IPS-20b (cell line): ENCODE measurements around the gene COX7B2.

Source experiments
- H3K27ac ChIP-seq: one replicate; pipeline ENCODE4 v1.5.1; 2013; ENCODE audit warnings: low read length
- H3K27me3 ChIP-seq: 2 replicates; pipeline ENCODE4 v1.6.1; 2013; ENCODE audit warnings: mild to moderate bottlenecking, low read length, inconsistent platforms; ENCODE audit not compliant: insufficient read depth
- H3K36me3 ChIP-seq: 2 replicates; pipeline ENCODE4 v1.6.1; 2013; ENCODE audit warnings: low read depth, mild to moderate bottlenecking, inconsistent platforms, low read length, moderate library complexity; ENCODE audit not compliant: insufficient read depth
- H3K4me1 ChIP-seq: 2 replicates; pipeline ENCODE4 v1.6.1; 2013; ENCODE audit warnings: mild to moderate bottlenecking, control low read depth, inconsistent platforms, low read length, moderate library complexity; ENCODE audit not compliant: insufficient read depth
- H3K4me3 ChIP-seq: 2 replicates; pipeline ENCODE4 v1.5.1; 2013; ENCODE audit warnings: mild to moderate bottlenecking, low read length, inconsistent platforms
- H3K9ac ChIP-seq: 2 replicates; pipeline ENCODE4 v1.6.1; 2013; ENCODE audit warnings: low read depth, mild to moderate bottlenecking, inconsistent platforms, low read length, moderate library complexity
- H3K9me3 ChIP-seq: 2 replicates; pipeline ENCODE4 v1.6.1; 2013; ENCODE audit warnings: mild to moderate bottlenecking, low read depth, low read length, inconsistent platforms; ENCODE audit not compliant: insufficient read depth

The COX7B2 gene, protein sequence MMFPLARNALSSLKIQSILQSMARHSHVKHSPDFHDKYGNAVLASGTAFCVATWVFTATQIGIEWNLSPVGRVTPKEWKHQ

DNA sequence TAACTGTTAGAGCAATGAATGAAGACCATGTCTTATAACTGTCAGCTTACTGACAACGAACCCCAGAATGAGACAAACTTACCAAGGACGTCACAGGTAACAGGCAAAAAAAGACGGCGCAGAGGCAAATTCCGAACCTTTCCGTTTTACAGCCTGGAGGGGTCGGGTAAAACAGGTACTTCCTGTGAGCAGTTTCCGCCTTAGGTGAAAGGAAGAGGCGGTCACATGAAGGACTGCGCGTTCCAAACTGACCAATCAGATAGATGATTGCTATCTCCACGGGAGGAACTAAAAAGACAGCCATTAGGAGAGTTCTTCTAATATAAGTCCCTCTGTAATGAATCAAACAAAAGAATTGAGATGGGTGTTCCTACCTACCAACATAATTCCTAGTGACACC is at the start of gene COX7B2:
TSS of gene COX7B2 (minus strand) at position 168 of the 400 bp plus-strand sequence. CDS start 174,053 bp downstream, outside the sequence.
- Histone ChIP-seq H3K9me3 (no peaks in the 10 kb centered on the region), H3K9ac (no peak within 1 kb of the TSS), H3K27ac (no peak within 1 kb of the TSS), H3K4me1 (no peaks in the 10 kb centered on the region), H3K4me3 (no peak within 1 kb of the TSS), H3K36me3 (no peaks in the 10 kb centered on the region), H3K27me3 (no peaks in the 10 kb centered on the region)

- H3K4me3 ChIP-seq: no peak overlapping the region
- H3K9me3 ChIP-seq: no peaks in the 10 kb centered on the region
- H3K27me3 ChIP-seq: no peaks in the 10 kb centered on the region
- H3K36me3 ChIP-seq: no peaks in the 10 kb centered on the region
- no peak overlapping the region for H3K9ac ChIP-seq
- no peak overlapping the region for H3K27ac ChIP-seq
- no peaks in the 10 kb centered on the region for H3K4me1 ChIP-seq
Measured at GRCh38 chr4:46956451-46956850, 47.4 kb upstream of the COX7B2 start.

- Histone ChIP-seq H3K36me3 (no peaks in the 10 kb centered on the region), H3K9me3 (no peaks in the 10 kb centered on the region), H3K4me1 (no peaks in the 10 kb centered on the region), H3K4me3 (no peak overlapping the region), H3K27me3 (no peaks in the 10 kb centered on the region), H3K27ac (no peak overlapping the region), H3K9ac (no peak overlapping the region)
Measured at GRCh38 chr4:46955601-46956000, 46.6 kb upstream of the COX7B2 start.

DNA sequence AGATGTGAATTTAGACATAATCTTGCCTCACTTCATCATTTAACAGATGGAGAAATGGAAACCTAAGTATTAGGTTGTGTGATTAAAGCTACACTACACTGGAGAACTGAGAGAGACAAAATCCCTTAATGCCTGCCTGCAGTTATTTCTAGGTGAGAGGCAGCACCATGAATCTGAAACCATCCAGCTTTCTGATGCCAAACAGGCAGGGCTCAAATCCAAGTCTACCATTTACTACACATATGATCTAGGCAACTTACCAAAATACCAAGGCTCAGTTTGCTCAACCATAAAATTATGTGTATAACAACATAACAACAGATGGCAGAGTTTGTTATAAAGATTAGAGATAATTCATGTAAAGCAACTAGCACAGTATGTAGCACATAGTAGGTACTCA is 45.6 kb upstream of the COX7B2 start:
- no peaks in the 10 kb centered on the region for H3K4me1 ChIP-seq
- H3K4me3 ChIP-seq: no peak overlapping the region
- H3K9ac ChIP-seq: no peak overlapping the region
- H3K36me3 ChIP-seq: no peaks in the 10 kb centered on the region
- no peaks in the 10 kb centered on the region for H3K27me3 ChIP-seq
- no peaks in the 10 kb centered on the region for H3K9me3 ChIP-seq
- H3K27ac ChIP-seq: no peak overlapping the region

DNA sequence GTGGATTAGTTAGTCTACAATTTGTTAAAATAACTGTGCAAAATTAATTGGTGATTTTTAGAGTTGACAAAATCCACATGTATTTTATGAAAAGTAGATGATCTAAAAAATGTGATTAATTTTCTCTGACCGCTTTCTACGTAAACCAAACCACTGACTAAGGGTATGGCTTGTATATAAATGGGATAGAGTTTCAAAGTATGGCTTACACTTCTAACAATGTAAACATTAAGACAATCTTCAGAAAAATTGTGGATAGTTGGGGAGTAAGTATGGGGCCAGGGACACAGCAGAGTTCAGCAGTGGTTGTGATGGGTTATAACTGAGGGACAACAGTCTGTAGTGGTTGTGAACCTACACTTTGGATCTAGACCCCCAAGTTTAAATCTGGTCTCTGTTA is 44.5 kb upstream of the COX7B2 start:
- H3K27me3 ChIP-seq: no peaks in the 10 kb centered on the region
- H3K9ac ChIP-seq: no peak overlapping the region
- no peak overlapping the region for H3K27ac ChIP-seq
- H3K4me1 ChIP-seq: no peaks in the 10 kb centered on the region
- no peaks in the 10 kb centered on the region for H3K9me3 ChIP-seq
- no peak overlapping the region for H3K4me3 ChIP-seq
- H3K36me3 ChIP-seq: no peaks in the 10 kb centered on the region

- H3K9ac ChIP-seq: no peak overlapping the region
- H3K9me3 ChIP-seq: no peaks in the 10 kb centered on the region
- no peak overlapping the region for H3K27ac ChIP-seq
- H3K27me3 ChIP-seq: no peaks in the 10 kb centered on the region
- H3K36me3 ChIP-seq: no peaks in the 10 kb centered on the region
- H3K4me3 ChIP-seq: no peak overlapping the region
- no peaks in the 10 kb centered on the region for H3K4me1 ChIP-seq
Measured at GRCh38 chr4:46952451-46952850, 43.4 kb upstream of the COX7B2 start.

- Histone ChIP-seq H3K36me3 (no peaks in the 10 kb centered on the region), H3K4me3 (no peak overlapping the region), H3K9me3 (no peaks in the 10 kb centered on the region), H3K9ac (no peak overlapping the region), H3K4me1 (no peaks in the 10 kb centered on the region), H3K27me3 (no peaks in the 10 kb centered on the region), H3K27ac (no peak overlapping the region)
Measured at GRCh38 chr4:46950826-46951225, 41.8 kb upstream of the COX7B2 start.

DNA sequence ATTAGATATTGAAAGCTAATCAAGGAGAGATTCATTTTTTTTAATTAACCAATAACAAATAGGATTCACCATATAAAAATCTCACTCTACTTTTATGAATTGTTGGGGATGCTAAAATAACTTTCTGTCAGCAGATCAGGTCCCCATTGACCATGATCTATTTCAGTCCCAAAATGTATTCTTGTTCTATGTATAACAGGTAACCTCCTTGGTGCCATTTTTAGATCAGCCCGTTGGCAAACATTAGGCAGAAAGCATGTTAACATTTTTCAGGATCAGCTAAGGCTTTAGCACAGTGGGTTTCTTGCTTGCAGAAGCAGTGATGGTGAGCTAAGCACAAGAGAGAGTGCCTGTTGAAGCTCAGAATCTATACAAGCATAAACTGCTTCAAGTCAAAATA is 40.8 kb upstream of the COX7B2 start:
- H3K27ac ChIP-seq: no peak overlapping the region
- no peaks in the 10 kb centered on the region for H3K36me3 ChIP-seq
- no peak overlapping the region for H3K9ac ChIP-seq
- no peaks in the 10 kb centered on the region for H3K9me3 ChIP-seq
- no peaks in the 10 kb centered on the region for H3K4me1 ChIP-seq
- H3K27me3 ChIP-seq: no peaks in the 10 kb centered on the region
- no peak overlapping the region for H3K4me3 ChIP-seq

DNA sequence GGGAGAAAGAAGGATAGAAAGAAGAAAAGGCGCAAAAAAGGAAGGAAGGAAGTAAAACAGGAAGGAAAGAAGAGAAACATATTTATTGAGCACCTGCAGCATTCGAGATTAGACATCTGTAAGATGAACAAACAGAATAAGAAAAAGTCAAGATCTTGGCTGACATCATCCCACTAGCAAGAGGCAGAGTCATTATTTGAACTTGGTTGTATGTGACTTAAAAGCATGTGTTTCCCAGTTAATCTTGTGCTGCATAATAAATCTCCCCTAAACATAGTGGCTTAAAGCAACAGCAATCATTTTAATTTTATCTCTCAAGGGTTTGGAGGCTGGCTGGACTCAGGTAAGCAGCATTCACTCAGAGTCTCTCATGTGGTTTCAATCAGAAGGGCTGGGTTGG is 38.5 kb upstream of the COX7B2 start:
- Histone ChIP-seq H3K27ac (no peak overlapping the region), H3K9me3 (no peaks in the 10 kb centered on the region), H3K4me3 (no peak overlapping the region), H3K4me1 (no peaks in the 10 kb centered on the region), H3K9ac (no peak overlapping the region), H3K36me3 (no peaks in the 10 kb centered on the region), H3K27me3 (no peaks in the 10 kb centered on the region)

GRCh38 chr4:46946919-46947536 is 38.0 kb upstream of the COX7B2 start:
- Histone ChIP-seq H3K4me1 (no peaks in the 10 kb centered on the region), H3K36me3 (no peaks in the 10 kb centered on the region), H3K9me3 (no peaks in the 10 kb centered on the region), H3K27me3 (no peaks in the 10 kb centered on the region), H3K27ac (no peak overlapping the region), H3K4me3 (no peak overlapping the region), H3K9ac (no peak overlapping the region)

GRCh38 chr4:46945062-46945461 is 36.0 kb upstream of the COX7B2 start:
- Histone ChIP-seq H3K27ac (no peak overlapping the region), H3K36me3 (no peaks in the 10 kb centered on the region), H3K4me3 (no peak overlapping the region), H3K9me3 (no peaks in the 10 kb centered on the region), H3K4me1 (no peaks in the 10 kb centered on the region), H3K27me3 (no peaks in the 10 kb centered on the region), H3K9ac (no peak overlapping the region)

DNA sequence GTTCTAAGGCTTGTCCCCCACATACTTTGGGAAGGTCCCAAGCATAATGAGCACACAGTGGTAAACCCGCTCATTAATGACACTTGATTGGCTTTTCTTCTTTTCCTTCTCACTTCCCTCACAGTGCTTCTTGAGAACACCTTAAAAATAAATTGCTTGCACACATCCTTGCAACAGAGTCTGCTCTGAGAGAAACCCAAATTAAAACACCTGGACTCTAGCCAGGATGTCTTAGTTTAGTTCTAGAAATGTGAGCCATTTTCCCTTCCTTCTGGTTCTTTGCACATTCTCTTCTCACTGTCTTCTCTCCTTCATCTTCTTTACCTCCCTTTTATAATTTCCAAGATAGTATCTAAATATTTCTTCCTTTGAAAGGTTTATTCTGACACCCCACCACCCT is 35.3 kb upstream of the COX7B2 start:
- Histone ChIP-seq H3K9me3 (no peaks in the 10 kb centered on the region), H3K4me3 (no peak overlapping the region), H3K36me3 (no peaks in the 10 kb centered on the region), H3K27me3 (no peaks in the 10 kb centered on the region), H3K9ac (no peak overlapping the region), H3K27ac (no peak overlapping the region), H3K4me1 (no peaks in the 10 kb centered on the region)
